PFSK-1 (cell line): Measurements from ENCODE around the gene MAPK12.

Experiments
- FOXP2 ChIP-seq: optimal IDR thresholded peaks from 2 replicates; pipeline ENCODE3; 2011; ENCODE audit warnings: borderline replicate concordance, control low read depth, inconsistent platforms; ENCODE audit not compliant: insufficient read depth; ENCODE audit errors: extremely low read length, extremely low read depth
- POLR2AphosphoS5 ChIP-seq: IDR thresholded peaks from 2 replicates; pipeline ENCODE4 v1.6.1; 2012; ENCODE audit warnings: low read depth, mild to moderate bottlenecking, control low read depth, low read length, moderate library complexity
- REST ChIP-seq, 2 experiments: IDR thresholded peaks; 2 replicates each; pipeline versions ENCODE4 v1.6.1 to v1.8.0; 2011 to 2012; ENCODE audit warnings: low read depth in 2 of 2, low read length in 2 of 2, control low read depth in 1 of 2, inconsistent platforms in 1 of 2, mild to moderate bottlenecking in 1 of 2, moderate library complexity in 1 of 2; ENCODE audit not compliant: insufficient read depth in 1 of 2
- SIN3A ChIP-seq: IDR thresholded peaks from 2 replicates; pipeline ENCODE4 v1.6.1; 2012; ENCODE audit warnings: mild to moderate bottlenecking, low read length, moderate library complexity, borderline replicate concordance; ENCODE audit not compliant: insufficient read depth
- TAF1 ChIP-seq: IDR thresholded peaks from 2 replicates; pipeline ENCODE4 v1.6.1; 2012; ENCODE audit warnings: low read length, control low read depth, borderline replicate concordance; ENCODE audit not compliant: insufficient read depth

MAPK12 gene

DNA sequence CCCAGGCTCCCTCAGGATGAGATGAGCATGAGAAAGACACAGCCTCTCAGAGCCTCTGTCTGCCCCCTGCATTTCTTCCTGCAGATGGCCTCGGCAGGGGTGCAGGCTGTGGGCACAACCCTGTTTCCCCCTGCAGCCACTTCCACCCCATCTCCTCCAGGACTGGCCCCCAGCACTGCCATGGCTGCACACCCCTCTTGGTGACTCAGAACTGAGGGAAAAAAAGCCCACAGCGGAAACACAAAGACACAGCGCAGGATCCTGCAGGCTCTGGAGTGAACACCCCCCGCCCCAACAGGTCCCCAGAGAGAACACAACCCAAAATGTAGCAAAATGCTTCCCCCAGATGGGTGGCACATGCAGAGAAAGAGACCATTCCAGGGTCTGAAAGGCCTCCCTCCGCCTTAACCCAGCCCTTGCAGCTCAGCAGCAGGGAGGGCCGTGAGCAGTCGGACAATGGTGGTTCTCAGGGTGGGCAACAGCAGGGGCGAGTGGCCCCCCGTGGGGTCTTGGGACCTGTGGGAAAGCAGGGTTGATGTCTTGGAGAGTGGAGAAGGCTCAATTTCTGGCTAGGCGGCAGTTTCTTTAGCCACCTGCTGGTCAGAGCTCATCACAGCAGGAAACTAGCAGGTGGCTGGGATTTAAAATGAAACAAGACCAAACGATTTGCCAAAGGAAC lies 24.6 kb downstream of the MAPK12 start:
- no peak for TF ChIP-seq TAF1
- TF ChIP-seq POLR2AphosphoS5, result no peak
- no peak for TF ChIP-seq REST (IDR thresholded peaks at IDR 0.05; ENCODE audit: insufficient read depth in 1 of 2, low read depth in 2 of 2, low read length in 2 of 2)
- no peak for TF ChIP-seq FOXP2
- no peak for TF ChIP-seq SIN3A

DNA sequence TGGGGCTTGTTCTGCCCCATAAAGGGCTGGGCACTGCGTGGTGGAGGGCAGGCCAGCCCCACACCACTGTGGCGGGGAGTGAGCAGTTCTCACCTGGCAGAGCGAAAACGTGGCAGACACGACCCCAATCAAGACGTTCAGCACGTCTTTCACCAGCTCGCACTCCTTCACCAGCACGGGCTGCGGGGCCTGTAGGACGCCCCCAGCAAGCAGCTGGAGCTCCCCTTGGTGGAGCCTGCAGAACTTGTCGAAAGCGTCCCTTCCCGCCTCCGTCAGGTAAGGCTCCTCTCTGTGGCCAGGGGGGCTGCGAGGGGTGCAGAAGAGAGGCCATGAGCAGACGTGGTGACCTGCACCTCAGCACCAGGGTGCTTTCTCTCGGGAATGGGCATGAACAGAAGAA lies 28.3 kb downstream of the MAPK12 start:
- TF ChIP-seq FOXP2 (no peak), SIN3A (no peak)

- TF ChIP-seq FOXP2 (no peak), SIN3A (no peak), REST (IDR thresholded peaks at IDR 0.05; ENCODE audit: insufficient read depth in 1 of 2, low read depth in 2 of 2, low read length in 2 of 2) (no peak), TAF1 (no peak), POLR2AphosphoS5 (no peak)
These were observed 28.9 kb downstream of the MAPK12 start for GRCh38 chr22:50232481-50233151.

- TF ChIP-seq SIN3A, result no peak
- no peak for TF ChIP-seq TAF1
- no peak for TF ChIP-seq POLR2AphosphoS5
- no peak for TF ChIP-seq REST (IDR thresholded peaks at IDR 0.05; ENCODE audit: insufficient read depth in 1 of 2, low read depth in 2 of 2, low read length in 2 of 2)
- TF ChIP-seq FOXP2, result no peak
These were observed 32.1 kb downstream of the MAPK12 start for GRCh38 chr22:50229370-50229769.

DNA sequence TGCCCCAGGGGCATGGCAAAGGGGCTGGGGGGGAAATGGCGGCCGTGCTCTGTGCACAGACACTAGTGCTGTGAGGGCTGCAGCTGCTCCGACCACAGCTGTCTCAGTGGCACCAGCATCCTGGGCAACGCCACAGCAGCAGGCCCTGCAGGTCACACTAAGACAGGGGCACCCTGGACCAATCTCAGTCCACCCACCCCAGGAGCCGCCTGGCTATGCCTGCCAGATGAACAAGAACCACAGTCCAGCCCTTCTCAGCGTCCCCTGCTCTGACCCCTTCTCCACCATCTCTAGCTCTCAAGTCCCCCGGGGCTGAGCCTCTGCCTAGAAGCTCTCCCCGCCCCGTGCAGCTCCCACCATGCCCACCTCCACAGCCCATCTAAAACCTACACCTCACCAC lies 33.1 kb downstream of the MAPK12 start:
- TF ChIP-seq SIN3A, result no peak
- TF ChIP-seq TAF1, result no peak
- TF ChIP-seq FOXP2, result no peak
- no peak for TF ChIP-seq REST (IDR thresholded peaks at IDR 0.05; ENCODE audit: insufficient read depth in 1 of 2, low read depth in 2 of 2, low read length in 2 of 2)
- no peak for TF ChIP-seq POLR2AphosphoS5
